ENCODE measurements around the gene C2orf80.
"Not testable (repeated sequence)": the region's sequence is repeated elsewhere in the genome, so short reads cannot be mapped to it uniquely, and the experiment has no call there.

C2orf80 gene

DNA sequence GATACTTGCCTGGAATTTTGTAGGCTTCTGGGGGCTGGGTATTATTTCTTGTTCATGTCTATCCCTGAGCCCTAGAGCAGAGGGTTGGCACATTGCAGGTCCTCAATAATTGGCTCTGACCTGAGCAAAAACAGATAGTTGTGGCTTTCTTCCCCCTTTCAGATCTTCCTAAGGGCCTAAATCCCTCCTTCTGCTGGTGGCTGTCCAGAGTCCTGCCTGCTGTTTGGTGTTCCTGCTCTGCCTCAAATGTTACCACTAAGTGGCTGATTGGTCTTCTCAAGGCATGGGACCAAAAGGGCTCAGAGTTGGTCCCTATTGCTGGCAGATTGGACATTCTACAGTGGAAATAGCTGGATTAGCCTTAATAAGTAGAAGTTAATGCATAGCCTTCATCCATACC is 42.8 kb downstream of the C2orf80 start:
- DNase-seq = no peak
- Mint-ChIP-seq H3K27me3 (ENCODE audit: low read depth, poor library complexity) (no peaks in the 10 kb centered on the region), H3K27ac (peak overlapping the region; percentile 44), H3K4me3 (no peak overlapping the region), H3K36me3 (ENCODE audit: low read depth) (no peaks in the 10 kb centered on the region), H3K4me1 (peaks cover 11% of the 10 kb centered on the region), H3K9me3 (peaks cover 21% of the 10 kb centered on the region)
- TF ChIP-seq, protein P1, sequence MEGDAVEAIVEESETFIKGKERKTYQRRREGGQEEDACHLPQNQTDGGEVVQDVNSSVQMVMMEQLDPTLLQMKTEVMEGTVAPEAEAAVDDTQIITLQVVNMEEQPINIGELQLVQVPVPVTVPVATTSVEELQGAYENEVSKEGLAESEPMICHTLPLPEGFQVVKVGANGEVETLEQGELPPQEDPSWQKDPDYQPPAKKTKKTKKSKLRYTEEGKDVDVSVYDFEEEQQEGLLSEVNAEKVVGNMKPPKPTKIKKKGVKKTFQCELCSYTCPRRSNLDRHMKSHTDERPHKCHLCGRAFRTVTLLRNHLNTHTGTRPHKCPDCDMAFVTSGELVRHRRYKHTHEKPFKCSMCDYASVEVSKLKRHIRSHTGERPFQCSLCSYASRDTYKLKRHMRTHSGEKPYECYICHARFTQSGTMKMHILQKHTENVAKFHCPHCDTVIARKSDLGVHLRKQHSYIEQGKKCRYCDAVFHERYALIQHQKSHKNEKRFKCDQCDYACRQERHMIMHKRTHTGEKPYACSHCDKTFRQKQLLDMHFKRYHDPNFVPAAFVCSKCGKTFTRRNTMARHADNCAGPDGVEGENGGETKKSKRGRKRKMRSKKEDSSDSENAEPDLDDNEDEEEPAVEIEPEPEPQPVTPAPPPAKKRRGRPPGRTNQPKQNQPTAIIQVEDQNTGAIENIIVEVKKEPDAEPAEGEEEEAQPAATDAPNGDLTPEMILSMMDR (IDR thresholded peaks at IDR 0.05) = no peak

DNA sequence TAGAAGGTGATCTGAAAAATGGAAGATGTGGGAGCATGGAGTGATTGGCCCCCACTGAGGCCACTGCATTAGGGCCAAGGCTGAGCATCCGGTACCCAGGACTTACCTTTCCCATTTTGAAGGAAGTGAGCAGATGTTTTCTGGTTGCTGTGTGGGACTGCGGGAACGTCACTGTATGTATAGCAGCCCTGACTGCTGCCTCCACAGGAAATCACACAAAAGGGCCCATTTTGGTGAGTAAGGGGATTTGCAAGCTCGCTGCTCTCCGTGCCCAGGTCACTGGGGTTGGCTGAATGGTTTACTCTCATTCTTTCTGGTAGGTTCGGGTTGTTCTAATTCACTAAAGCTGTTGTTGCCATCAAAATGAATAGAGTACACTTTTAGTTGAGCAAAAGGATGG is 43.8 kb downstream of the C2orf80 start, which contains the start of gene CRYGB:
Gene CRYGB (minus strand): TSS at position 153 of the 400 bp plus-strand sequence. CDS start 38 bp downstream, at position 115.
- H3K36me3 Mint-ChIP-seq (ENCODE audit: low read depth) = no peaks in the 10 kb centered on the region
- DNase-seq = no peak
- TF ChIP-seq, protein P1 (IDR thresholded peaks at IDR 0.05) = no peak
- H3K27ac Mint-ChIP-seq = peak within 1 kb of the TSS; percentile 44
- H3K9me3 Mint-ChIP-seq = peaks cover 11% of the 10 kb centered on the region
- peaks cover 11% of the 10 kb centered on the region for H3K4me1 Mint-ChIP-seq
- H3K4me3 Mint-ChIP-seq = no peak within 1 kb of the TSS
- no peaks in the 10 kb centered on the region for H3K27me3 Mint-ChIP-seq (ENCODE audit: low read depth, poor library complexity)

DNA sequence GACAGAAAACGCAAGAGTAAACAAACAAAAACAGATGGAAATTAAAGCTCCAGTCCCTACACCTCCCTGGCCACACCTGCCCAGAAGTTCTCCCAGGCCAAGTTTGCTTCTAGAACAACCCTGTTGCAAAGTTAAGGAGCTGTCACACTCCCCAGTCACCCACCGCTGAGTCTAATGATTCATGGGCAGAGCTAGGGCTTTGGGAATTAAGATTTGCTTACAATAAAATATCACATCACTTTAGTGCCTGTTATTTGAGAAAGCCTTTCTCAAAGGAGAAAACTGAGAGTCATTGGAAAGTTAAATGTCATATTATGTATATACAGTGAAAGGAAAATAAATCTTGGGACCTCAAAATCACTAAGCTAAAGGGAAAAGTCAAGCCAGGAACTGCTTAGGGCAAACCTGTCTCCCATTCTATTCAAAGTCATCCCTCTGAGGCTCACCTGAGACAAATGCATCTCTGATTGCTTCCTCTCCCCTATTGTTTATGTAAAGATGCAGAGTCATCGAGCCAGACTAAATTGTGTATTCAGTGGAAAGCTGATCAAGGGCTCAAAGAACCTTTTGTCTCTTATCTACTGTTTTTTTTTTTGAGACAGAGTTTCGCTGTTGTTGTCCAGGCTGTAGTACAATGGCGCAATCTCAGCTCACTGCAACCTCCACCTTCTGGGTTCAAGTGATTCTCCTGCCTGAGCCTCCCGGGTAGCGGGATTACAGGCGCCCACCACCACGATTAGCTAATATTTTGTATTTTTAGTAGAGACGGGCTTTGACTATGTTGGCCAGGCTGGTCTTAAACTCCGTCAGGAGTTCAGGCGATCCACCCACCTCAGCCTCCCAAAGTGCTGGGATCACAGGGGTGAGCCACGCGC is 46.7 kb downstream of the C2orf80 start:
- H3K36me3 Mint-ChIP-seq (ENCODE audit: low read depth) = no peaks in the 10 kb centered on the region
- H3K27ac Mint-ChIP-seq = peak overlapping the region; percentile 4
- H3K9me3 Mint-ChIP-seq = peaks cover 24% of the 10 kb centered on the region
- H3K27me3 Mint-ChIP-seq (ENCODE audit: low read depth, poor library complexity) = no peaks in the 10 kb centered on the region
- DNase-seq = no peak
- H3K4me3 Mint-ChIP-seq = no peak overlapping the region
- peaks cover 11% of the 10 kb centered on the region for H3K4me1 Mint-ChIP-seq
- TF ChIP-seq, protein P1 (IDR thresholded peaks at IDR 0.05) = no peak

DNA sequence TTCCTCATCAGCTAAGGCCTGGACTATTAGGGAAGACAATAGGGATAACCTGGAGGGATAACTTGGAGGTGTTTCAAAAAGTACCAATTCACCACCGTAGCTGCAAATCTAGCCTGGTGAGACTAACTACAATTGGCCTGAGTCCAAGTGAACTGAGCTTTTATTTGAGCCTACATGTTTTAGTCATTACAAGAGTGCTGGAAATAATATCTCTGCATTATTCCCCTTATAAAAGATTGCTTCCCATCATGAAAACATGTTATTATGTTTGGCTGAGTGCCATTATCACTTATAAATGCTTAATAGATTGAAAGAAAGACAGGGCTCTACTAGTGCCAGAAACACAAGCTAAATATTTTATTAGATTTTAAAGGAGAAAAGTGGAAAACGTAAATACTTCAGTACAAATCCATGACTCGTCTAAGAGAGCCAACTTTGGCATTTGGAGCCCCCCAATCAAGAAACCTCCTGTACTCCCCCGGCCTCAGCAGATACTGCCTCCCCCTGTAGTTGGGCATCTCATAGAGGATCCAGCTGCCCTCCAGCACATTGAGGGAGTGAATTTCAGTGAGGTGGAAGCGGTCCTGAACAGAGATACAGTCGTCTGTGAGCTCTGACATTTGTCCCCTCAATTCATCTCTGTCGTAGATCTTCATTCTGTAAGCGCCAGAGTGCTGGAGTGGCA is 47.4 kb downstream of the C2orf80 start:
- Mint-ChIP-seq H3K9me3 (peaks cover 31% of the 10 kb centered on the region), H3K27me3 (ENCODE audit: low read depth, poor library complexity) (no peaks in the 10 kb centered on the region), H3K4me3 (no peak overlapping the region), H3K27ac (peak overlapping the region; percentile 4), H3K4me1 (peaks cover 11% of the 10 kb centered on the region), H3K36me3 (ENCODE audit: low read depth) (no peaks in the 10 kb centered on the region)
- TF ChIP-seq, protein P1 (IDR thresholded peaks at IDR 0.05) = no peak
- no peak for DNase-seq

DNA sequence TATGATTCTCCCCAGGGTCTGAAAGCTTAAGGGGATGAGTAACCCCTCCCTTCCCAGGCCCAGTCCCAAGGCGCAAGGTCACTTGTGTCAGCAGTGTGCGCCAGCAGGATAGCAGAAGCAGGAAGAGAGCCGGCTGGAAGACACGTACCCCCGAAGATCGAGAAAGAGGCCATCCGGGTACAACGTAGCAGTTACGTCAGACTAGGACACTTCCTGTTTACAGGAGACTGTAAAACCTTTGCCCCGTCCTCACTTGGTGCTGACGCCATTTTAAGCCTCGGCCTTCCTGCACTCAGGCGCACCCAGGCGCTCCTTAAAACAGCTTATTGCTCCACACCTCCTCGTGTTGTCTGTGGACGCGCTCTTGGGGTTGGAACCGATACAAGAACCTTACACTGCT is 50.4 kb downstream of the C2orf80 start:
- DNase-seq = no peak
- Mint-ChIP-seq H3K9me3 (peaks cover 28% of the 10 kb centered on the region), H3K27me3 (ENCODE audit: low read depth, poor library complexity) (no peaks in the 10 kb centered on the region), H3K27ac (no peak overlapping the region), H3K36me3 (ENCODE audit: low read depth) (no peaks in the 10 kb centered on the region), H3K4me1 (peaks cover 11% of the 10 kb centered on the region), H3K4me3 (no peak overlapping the region)
- TF ChIP-seq, protein P1 (IDR thresholded peaks at IDR 0.05) = no peak

DNA sequence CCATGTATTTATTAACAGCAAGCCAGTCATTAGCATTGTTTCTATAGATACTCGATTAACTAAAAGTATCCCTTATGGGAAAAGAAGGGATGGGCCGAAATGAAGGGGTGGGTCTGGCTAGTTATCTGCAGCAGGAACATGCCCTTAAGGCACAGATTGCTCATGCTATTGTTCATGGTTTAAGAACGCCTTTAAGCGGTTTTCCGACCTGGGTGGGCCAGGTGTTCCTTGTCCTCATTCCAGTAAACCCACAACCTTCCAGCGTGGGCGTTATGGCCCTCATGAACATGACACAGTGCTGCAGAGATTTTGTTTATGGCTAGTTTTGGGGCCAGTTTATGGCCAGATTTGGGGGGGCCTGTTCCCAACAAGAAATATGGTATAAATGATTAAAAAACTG is 51.5 kb downstream of the C2orf80 start:
- peaks cover 28% of the 10 kb centered on the region for H3K9me3 Mint-ChIP-seq
- not testable (repeated sequence) for DNase-seq

More for the DNA sequence above, 51.5 kb downstream of the C2orf80 start:
- not testable (repeated sequence) for H3K4me3 Mint-ChIP-seq; H3K27me3 Mint-ChIP-seq (ENCODE audit: low read depth, poor library complexity); H3K27ac Mint-ChIP-seq; H3K36me3 Mint-ChIP-seq (ENCODE audit: low read depth); H3K4me1 Mint-ChIP-seq
